ENCODE measurements around the gene HIRA. TPM values are rescaled to one million over a fixed set of nuclear protein-coding genes. Genes with fewer than 3 reads are reported as not detected.

HIRA gene
- total and polyA plus RNA-seq, 9 of the 15 experiments (the other 6 are each of a cell fraction or from before 2014, with no cell fraction given): 0.96 to 132 (median 58.4) TPM

DNA sequence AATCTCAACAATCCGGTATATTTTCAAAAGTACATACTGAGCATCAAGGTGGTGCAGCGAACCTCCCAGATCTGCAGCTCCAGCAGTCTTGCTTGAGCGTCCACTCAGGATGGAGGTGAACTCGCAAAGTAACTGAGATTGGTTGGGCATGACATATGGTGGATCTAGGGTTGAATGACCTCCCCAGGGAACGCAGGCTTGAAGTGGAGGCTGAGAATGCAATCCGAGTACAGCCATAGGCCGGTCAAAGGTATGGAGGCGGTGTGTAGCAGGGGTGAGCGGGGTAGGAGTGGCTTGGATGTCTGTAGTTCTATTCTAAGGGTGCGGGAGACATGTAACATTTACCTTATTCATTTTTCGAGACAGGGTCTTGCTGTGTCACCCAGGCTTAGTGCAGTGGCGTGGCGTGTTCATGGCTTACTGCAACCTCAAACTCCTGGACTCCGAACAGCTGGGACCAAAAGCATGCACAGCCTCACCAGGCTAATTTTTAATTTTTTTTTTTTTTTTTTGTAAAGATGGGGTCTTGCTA lies 16.6 kb upstream of the HIRA start (continued):
- no peak for TF ChIP-seq CHD1 (IDR thresholded peaks at IDR 0.05; ENCODE audit: low read length)
- peak; percentile 49; the same call in 1 of the 2 replicates for TF ChIP-seq DPF2 (IDR thresholded peaks at IDR 0.05)
- peak; percentile 37; the same call in 1 of the 2 replicates for TF ChIP-seq MYNN (IDR thresholded peaks at IDR 0.05)
- no peak for TF ChIP-seq MYNN (CRISPR knock-in tag; IDR thresholded peaks at IDR 0.05)
- no peak for TF ChIP-seq ZNF354B (CRISPR knock-in tag; IDR thresholded peaks at IDR 0.05)
- no peak for TF ChIP-seq HNRNPLL (IDR thresholded peaks at IDR 0.05; ENCODE audit: low read depth, low read length, poor library complexity, severe bottlenecking)
- TF ChIP-seq FOXA3 (CRISPR knock-in tag; conservative IDR thresholded peaks at IDR 0.05 in 1 of 2, IDR thresholded peaks at IDR 0.05 in 1 of 2): no peak
- TF ChIP-seq CHD2 (IDR thresholded peaks at IDR 0.05; ENCODE audit: low read depth, low read length): no peak
- no peak for TF ChIP-seq SOX6 (IDR thresholded peaks at IDR 0.05)
- no peak for TF ChIP-seq CBFB (CRISPR knock-in tag; IDR thresholded peaks at IDR 0.05)
- TF ChIP-seq ZNF507 (tag; conservative IDR thresholded peaks at IDR 0.05): no peak
- 0 out of 2 replicates have a peak, but pooled peaks have one; percentile 45 for TF ChIP-seq SMARCA5 (IDR thresholded peaks at IDR 0.05)
- TF ChIP-seq, protein P1, sequence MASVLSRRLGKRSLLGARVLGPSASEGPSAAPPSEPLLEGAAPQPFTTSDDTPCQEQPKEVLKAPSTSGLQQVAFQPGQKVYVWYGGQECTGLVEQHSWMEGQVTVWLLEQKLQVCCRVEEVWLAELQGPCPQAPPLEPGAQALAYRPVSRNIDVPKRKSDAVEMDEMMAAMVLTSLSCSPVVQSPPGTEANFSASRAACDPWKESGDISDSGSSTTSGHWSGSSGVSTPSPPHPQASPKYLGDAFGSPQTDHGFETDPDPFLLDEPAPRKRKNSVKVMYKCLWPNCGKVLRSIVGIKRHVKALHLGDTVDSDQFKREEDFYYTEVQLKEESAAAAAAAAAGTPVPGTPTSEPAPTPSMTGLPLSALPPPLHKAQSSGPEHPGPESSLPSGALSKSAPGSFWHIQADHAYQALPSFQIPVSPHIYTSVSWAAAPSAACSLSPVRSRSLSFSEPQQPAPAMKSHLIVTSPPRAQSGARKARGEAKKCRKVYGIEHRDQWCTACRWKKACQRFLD (CRISPR knock-in tag; IDR thresholded peaks at IDR 0.05): no peak
- TF ChIP-seq SLC30A9 (CRISPR knock-in tag; IDR thresholded peaks at IDR 0.05): no peak
- no peak for TF ChIP-seq TCF7 (IDR thresholded peaks at IDR 0.05; ENCODE audit: borderline replicate concordance)
- no peak for TF ChIP-seq ZNF3 (CRISPR knock-in tag; IDR thresholded peaks at IDR 0.05)
- TF ChIP-seq SMAD2 (IDR thresholded peaks at IDR 0.05; ENCODE audit: low read depth, low read length): no peak
- TF ChIP-seq FOXM1 (IDR thresholded peaks at IDR 0.05; ENCODE audit: low read depth): no peak
- no peak for TF ChIP-seq FOXM1 (CRISPR knock-in tag; IDR thresholded peaks at IDR 0.05; ENCODE audit: low read depth)
- TF ChIP-seq, protein P2, sequence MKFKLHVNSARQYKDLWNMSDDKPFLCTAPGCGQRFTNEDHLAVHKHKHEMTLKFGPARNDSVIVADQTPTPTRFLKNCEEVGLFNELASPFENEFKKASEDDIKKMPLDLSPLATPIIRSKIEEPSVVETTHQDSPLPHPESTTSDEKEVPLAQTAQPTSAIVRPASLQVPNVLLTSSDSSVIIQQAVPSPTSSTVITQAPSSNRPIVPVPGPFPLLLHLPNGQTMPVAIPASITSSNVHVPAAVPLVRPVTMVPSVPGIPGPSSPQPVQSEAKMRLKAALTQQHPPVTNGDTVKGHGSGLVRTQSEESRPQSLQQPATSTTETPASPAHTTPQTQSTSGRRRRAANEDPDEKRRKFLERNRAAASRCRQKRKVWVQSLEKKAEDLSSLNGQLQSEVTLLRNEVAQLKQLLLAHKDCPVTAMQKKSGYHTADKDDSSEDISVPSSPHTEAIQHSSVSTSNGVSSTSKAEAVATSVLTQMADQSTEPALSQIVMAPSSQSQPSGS (CRISPR knock-in tag; IDR thresholded peaks at IDR 0.05): no peak
- no peak for TF ChIP-seq ATF1 (CRISPR knock-in tag; IDR thresholded peaks at IDR 0.05)
- TF ChIP-seq ATF1 (tag; IDR thresholded peaks at IDR 0.05): no peak; the same call in 1 of the 2 replicates
- TF ChIP-seq ZBTB34 (CRISPR knock-in tag; IDR thresholded peaks at IDR 0.05): no peak
